IMR-90 (cell line): ENCODE measurements around the gene PDS5A. TPM values are rescaled to one million over a fixed set of nuclear protein-coding genes. Genes with fewer than 3 reads are reported as not detected.
"Not testable (repeated sequence)": the region's sequence is repeated elsewhere in the genome, so short reads cannot be mapped to it uniquely, and the experiment has no call there.

Experiments used
- ATAC-seq: fragments of 200-7000 bp; cut with Tn5 transposase; 2 replicates; pipeline ENCODE4 v1.9.1; 2020; ENCODE audit warnings: low read depth, mild to moderate bottlenecking, moderate library complexity
- BruUV-seq: library from RNA; stranded (reverse); fragments of 400-500 nt; replicated peaks from 2 replicates; lab custom pipeline; 2021; lab: Mats Ljungman, UMichigan
- CTCF ChIA-PET: fragments of 300-600 bp; formaldehyde crosslinking; extraction: SDS; loops from one replicate; lab custom pipeline; 2021; ENCODE audit warnings: antibody characterized with exemption; lab: Yijun Ruan, JAX
- POLR2A ChIA-PET: fragments of 300-600 bp; sonication (Branson Sonifier 250); formaldehyde crosslinking; loops from one replicate; lab custom pipeline; 2022; ENCODE audit warnings: antibody characterized with exemption; ENCODE audit not compliant: unreplicated experiment; lab: Charles Lee
- DNase-seq: peaks from one replicate; pipeline ENCODE4 v3.0.0; 2013
- H2AFZ ChIP-seq: replicated peaks from 2 replicates; pipeline ENCODE3; 2013; ENCODE audit warnings: low read length, mild to moderate bottlenecking; ENCODE audit not compliant: poor library complexity
- H2AK5ac ChIP-seq: 2 replicates; pipeline ENCODE4 v1.6.1; 2013; ENCODE audit warnings: low read depth, low read length, inconsistent platforms
- H2AK9ac ChIP-seq: replicated peaks from 2 replicates; pipeline ENCODE3; 2013; ENCODE audit warnings: mild to moderate bottlenecking, low read depth, low read length, moderate library complexity; ENCODE audit not compliant: poor library complexity
- H2BK120ac ChIP-seq: 2 replicates; pipeline ENCODE4 v1.6.1; 2013; ENCODE audit warnings: low read depth, low read length, inconsistent platforms
- H2BK15ac ChIP-seq: 3 replicates; pipeline ENCODE4 v1.6.1; 2013; ENCODE audit warnings: low read depth, low read length, inconsistent platforms
- H2BK20ac ChIP-seq: 2 replicates; pipeline ENCODE4 v1.6.1; 2013; ENCODE audit warnings: low read depth, mild to moderate bottlenecking, inconsistent platforms, low read length, moderate library complexity
- H2BK5ac ChIP-seq: 2 replicates; pipeline ENCODE4 v1.6.1; 2013; ENCODE audit warnings: mild to moderate bottlenecking, low read depth, low read length, inconsistent platforms; ENCODE audit not compliant: poor library complexity, severe bottlenecking
- H3K14ac ChIP-seq: replicated peaks from 2 replicates; pipeline ENCODE4 v1.6.1; 2013; ENCODE audit warnings: low read depth, low read length, inconsistent platforms
- H3K18ac ChIP-seq: 2 replicates; pipeline ENCODE4 v1.6.1; 2013; ENCODE audit warnings: low read depth, low read length, control low read depth
- H3K23ac ChIP-seq: 2 replicates; pipeline ENCODE4 v1.6.1; 2013; ENCODE audit warnings: low read depth, low read length, inconsistent platforms
- H3K27ac ChIP-seq: 2 replicates; pipeline ENCODE4 v1.5.1; 2013; ENCODE audit warnings: mild to moderate bottlenecking, control low read depth, low read length; ENCODE audit not compliant: insufficient read depth
- H3K27me3 ChIP-seq: 2 replicates; pipeline ENCODE4 v1.6.1; 2013; ENCODE audit warnings: low read length; ENCODE audit not compliant: control insufficient read depth, insufficient read depth
- H3K36me3 ChIP-seq: 2 replicates; pipeline ENCODE4 v1.6.1; 2013; ENCODE audit warnings: low read length, mixed read lengths; ENCODE audit not compliant: control insufficient read depth, insufficient read depth
- H3K4ac ChIP-seq: 2 replicates; pipeline ENCODE4 v1.6.1; 2013; ENCODE audit warnings: low read depth, low read length, inconsistent platforms
- H3K4me1 ChIP-seq: 2 replicates; pipeline ENCODE4 v1.6.1; 2013; ENCODE audit warnings: low read length, mixed read lengths; ENCODE audit not compliant: control insufficient read depth, insufficient read depth
- H3K4me2 ChIP-seq: 2 replicates; pipeline ENCODE4 v1.6.1; 2013; ENCODE audit warnings: low read depth, mild to moderate bottlenecking, control low read depth, low read length, moderate library complexity
- H3K4me3 ChIP-seq: 2 replicates; pipeline ENCODE4 v1.5.1; 2013; ENCODE audit warnings: low read depth, mild to moderate bottlenecking, control low read depth, low read length, moderate library complexity; ENCODE audit not compliant: insufficient read depth
- H3K56ac ChIP-seq: 2 replicates; pipeline ENCODE4 v1.6.1; 2013; ENCODE audit warnings: low read length, inconsistent platforms; ENCODE audit not compliant: insufficient read depth; ENCODE audit errors: extremely low read depth
- H3K79me1 ChIP-seq, 2 experiments: 2 replicates each; pipeline ENCODE4 v1.6.1; 2013; ENCODE audit warnings: low read length in 2 of 2, inconsistent platforms in 1 of 2, low read depth in 1 of 2
- H3K9ac ChIP-seq: 2 replicates; pipeline ENCODE4 v1.6.1; 2013; ENCODE audit warnings: low read depth, low read length, control low read depth
- H3K9me1 ChIP-seq: 2 replicates; pipeline ENCODE4 v1.6.1; 2013; ENCODE audit warnings: low read length, inconsistent platforms; ENCODE audit not compliant: insufficient read depth
- H3K9me3 ChIP-seq: 2 replicates; pipeline ENCODE4 v1.6.1; 2013; ENCODE audit warnings: low read length; ENCODE audit not compliant: control insufficient read depth, insufficient read depth
- H4K20me1 ChIP-seq: 2 replicates; pipeline ENCODE4 v1.6.1; 2013; ENCODE audit warnings: low read length, inconsistent platforms; ENCODE audit not compliant: insufficient read depth
- H4K5ac ChIP-seq: 2 replicates; pipeline ENCODE4 v1.6.1; 2013; ENCODE audit warnings: mild to moderate bottlenecking, low read depth, low read length, control low read depth
- H4K8ac ChIP-seq, 2 experiments: 2 replicates each; pipeline ENCODE4 v1.6.1; 2013; ENCODE audit warnings: low read depth in 2 of 2, low read length in 2 of 2, control low read depth in 1 of 2, inconsistent platforms in 1 of 2
- H4K91ac ChIP-seq: 2 replicates; pipeline ENCODE4 v1.6.1; 2013; ENCODE audit warnings: low read depth, low read length, inconsistent platforms; ENCODE audit not compliant: insufficient read depth
- CEBPB ChIP-seq: IDR thresholded peaks from 2 replicates; pipeline ENCODE4 v1.6.1; 2012; ENCODE audit warnings: low read depth, low read length, improper control_type of control experiment
- ELK1 ChIP-seq: fragments of 150-350 bp; IDR thresholded peaks from 2 replicates; pipeline ENCODE4 v1.6.1; 2016; ENCODE audit warnings: low read depth, mild to moderate bottlenecking, low read length, moderate library complexity, borderline replicate concordance
- MAZ ChIP-seq: IDR thresholded peaks from 2 replicates; pipeline ENCODE4 v1.6.1; 2012; ENCODE audit warnings: low read depth, mild to moderate bottlenecking, low read length, improper control_type of control experiment, moderate library complexity, borderline replicate concordance
- MXI1 ChIP-seq: IDR thresholded peaks from 2 replicates; pipeline ENCODE4 v1.6.1; 2012; ENCODE audit warnings: low read depth, mild to moderate bottlenecking, low read length, moderate library complexity, borderline replicate concordance
- POLR2A ChIP-seq: IDR thresholded peaks from 2 replicates; pipeline ENCODE4 v1.6.1; 2012; ENCODE audit warnings: mild to moderate bottlenecking, low read depth, low read length
- RAD21 ChIP-seq: IDR thresholded peaks from 2 replicates; pipeline ENCODE4 v1.6.1; 2012; ENCODE audit warnings: low read length, improper control_type of control experiment
- SMC3 ChIP-seq: fragments of 150-350 bp; IDR thresholded peaks from 2 replicates; pipeline ENCODE4 v1.6.1; 2016; ENCODE audit warnings: low read depth, mild to moderate bottlenecking, antibody characterized with exemption, low read length, moderate library complexity
- WGBS, 2 experiments: methylation state at CpG; one replicate each; pipeline versions ENCODE4 v1.1.5 to v1.1.7; 2013; ENCODE audit warnings: missing lambda C conversion rate in 2 of 2; ENCODE audit not compliant: insufficient read length in 1 of 2; ENCODE audit errors: extremely low coverage in 2 of 2; 5-methylcytosine and 5-hydroxymethylcytosine counted together
- dilution Hi-C: fragments of 300-500 bp; cut with HindIII; formaldehyde crosslinking; loops from one replicate; pipeline ENCODE4 v1.14.3; 2018; ENCODE audit warnings: low sequenced_read_pairs; ENCODE audit not compliant: unreplicated experiment
- in situ Hi-C: fragments of 300-500 bp; cut with MboI; formaldehyde crosslinking; loops from 3 replicates; pipeline ENCODE4 v1.14.3; 2019; ENCODE audit warnings: low sequenced_read_pairs, inconsistent platforms, mixed read lengths
- intact Hi-C: fragments of 100-400 bp; cut with micrococcal nuclease; formaldehyde crosslinking; loops from 2 replicates; pipeline ENCODE4 v1.10.0; 2022
- polyA plus RNA-seq, 3 experiments: library from polyadenylated mRNA; depleted of rRNA; stranded (reverse); fragments of >200 nt; gene quantifications; 2 replicates each; pipeline ENCODE4 v1.2.3, GENCODE V29; 2012; ENCODE audit warnings: low replicate concordance in 1 of 3
- total RNA-seq: library from RNA; depleted of rRNA; stranded (reverse); fragments of >200 nt; gene quantifications from 2 replicates; pipeline ENCODE4 v1.2.3, GENCODE V29; 2012

The PDS5A gene
- total and polyA plus RNA-seq, 2 of the 4 experiments (the other 2 are of a cell fraction): 16.3 to 33.5 TPM

GRCh38 chr4:39840027-39840426, 137.7 kb downstream of the PDS5A start:
- no peak overlapping the region for H3K23ac ChIP-seq
- H3K79me1 ChIP-seq: peaks cover 0 to 5% of the 10 kb centered on the region in 2 experiments; a peak in 1 of 4 replicates
- H2BK20ac ChIP-seq: no peak overlapping the region
- H3K4ac ChIP-seq: no peak overlapping the region
- no peaks in the 10 kb centered on the region for H3K4me1 ChIP-seq
- no peaks in the 10 kb centered on the region for H3K27me3 ChIP-seq
- no peak overlapping the region for H2BK5ac ChIP-seq
- no peak overlapping the region for H2AK9ac ChIP-seq
- ChIA-PET POLR2A (no interaction called here), CTCF (no interaction called here)
- no peak overlapping the region for H3K27ac ChIP-seq
- no peak overlapping the region for H2AK5ac ChIP-seq
- dilution Hi-C loops (no loop called here), in situ Hi-C loops (no loop called here), intact Hi-C loops (loop anchor here (10.0 kb wide), 1 partner anchor 65 kb away; no protein-coding TSS in a partner anchor)
- H3K9me3 ChIP-seq: no peaks in the 10 kb centered on the region
- H2BK15ac ChIP-seq: no peak overlapping the region
- TF ChIP-seq CEBPB: no peak
- no peak for TF ChIP-seq SMC3
- no peak for TF ChIP-seq POLR2A
- no peak for TF ChIP-seq MXI1
- no peak for TF ChIP-seq MAZ
- TF ChIP-seq RAD21: no peak
- TF ChIP-seq ELK1: no peak
- no TSS peak for BruUV-seq
- DNase-seq: no peak
- no peak overlapping the region for H3K4me2 ChIP-seq
- H4K8ac ChIP-seq: no peak overlapping the region
- H3K14ac ChIP-seq: no peak overlapping the region
- WGBS, 2 experiments: no CpG with 5 or more reads among the region's 9 CpGs
- no peak overlapping the region for H2AFZ ChIP-seq
- no peak overlapping the region for H3K18ac ChIP-seq
- no peak overlapping the region for H2BK120ac ChIP-seq
- ATAC-seq: no peak
- no peak overlapping the region for H3K4me3 ChIP-seq
- peaks cover 2% of the 10 kb centered on the region; the same call in 1 of the 2 replicates for H3K9me1 ChIP-seq
- no peak overlapping the region for H4K91ac ChIP-seq
- no peaks in the 10 kb centered on the region for H4K20me1 ChIP-seq
- no peak overlapping the region for H4K5ac ChIP-seq
- H3K56ac ChIP-seq: no peak overlapping the region
- H3K36me3 ChIP-seq: peaks cover 49% of the 10 kb centered on the region
- H3K9ac ChIP-seq: no peak overlapping the region

GRCh38 chr4:39838431-39838830, 139.3 kb downstream of the PDS5A start:
- no CpG with 5 or more reads among the region's 11 CpGs for WGBS, 2 experiments
- H3K56ac ChIP-seq, H4K8ac ChIP-seq, H3K4me1 ChIP-seq, CTCF ChIA-PET, intact Hi-C loops, POLR2A ChIA-PET, H2BK5ac ChIP-seq, H3K4ac ChIP-seq, H4K5ac ChIP-seq, H2AK9ac ChIP-seq, H3K9me3 ChIP-seq, H3K79me1 ChIP-seq, DNase-seq, ATAC-seq, BruUV-seq, H2BK15ac ChIP-seq, H2BK120ac ChIP-seq, in situ Hi-C loops, H3K23ac ChIP-seq, H3K27ac ChIP-seq, H2AK5ac ChIP-seq, H4K91ac ChIP-seq, H3K9me1 ChIP-seq, H3K9ac ChIP-seq, H4K20me1 ChIP-seq, H3K4me2 ChIP-seq, H2AFZ ChIP-seq, H3K18ac ChIP-seq, H3K14ac ChIP-seq, dilution Hi-C loops, H3K27me3 ChIP-seq, H2BK20ac ChIP-seq, H3K4me3 ChIP-seq: not testable (repeated sequence)
- peaks cover 46% of the 10 kb centered on the region for H3K36me3 ChIP-seq
